Endothelial cell of umbilical vein (primary cell): ENCODE data around the gene TUBGCP2. TPM values are rescaled to one million over a fixed set of nuclear protein-coding genes. Genes with fewer than 3 reads are reported as not detected.

Experiments
- BruUV-seq: library from RNA; stranded (reverse); fragments of 400-500 nt; replicated peaks from 2 replicates; lab custom pipeline; 2021; lab: Mats Ljungman, UMichigan
- CTCF ChIA-PET: fragments of 300-600, 350-600 bp; sonication (Branson Sonifier 250); formaldehyde crosslinking; loops from one replicate; lab custom pipeline; 2021; ENCODE audit warnings: antibody characterized with exemption, inconsistent platforms; lab: Charles Lee
- POLR2A ChIA-PET: fragments of 300-600, 350-600 bp; sonication (Branson Sonifier 250); formaldehyde crosslinking; loops from one replicate; lab custom pipeline; 2021; ENCODE audit warnings: antibody characterized with exemption, inconsistent platforms; lab: Charles Lee
- DNase-seq: peaks from one replicate; pipeline ENCODE4 v3.0.0-alpha.2; 2011; ENCODE audit warnings: low read depth, low spot score
- FAIRE-seq: peaks from 2 replicates; lab custom pipeline; 2011; peaks lifted over from hg19 to GRCh38; lab: Jason Lieb, UNC
- H2AFZ ChIP-seq: 2 replicates; pipeline ENCODE4 v1.6.0; 2012; ENCODE audit warnings: low read depth, low read length, control low read depth, inconsistent platforms
- H3K27ac ChIP-seq: 2 replicates; pipeline ENCODE4 v1.5.1; 2011; ENCODE audit warnings: low read depth, mild to moderate bottlenecking, control low read depth, low read length, moderate library complexity; ENCODE audit not compliant: insufficient read depth
- H3K27me3 ChIP-seq, 2 experiments: 2 replicates each; pipeline versions ENCODE4 v1.6.0 to v1.6.1; 2011; ENCODE audit warnings: low read length in 2 of 2, mixed read lengths in 1 of 2; ENCODE audit not compliant: control insufficient read depth in 2 of 2, insufficient read depth in 2 of 2
- H3K36me3 ChIP-seq, 2 experiments: 2 replicates in 1 of 2; 3 replicates in 1 of 2; pipeline ENCODE4 v1.5.1; 2011; ENCODE audit warnings: low read length in 2 of 2, mild to moderate bottlenecking in 1 of 2, moderate library complexity in 1 of 2; ENCODE audit not compliant: control insufficient read depth in 2 of 2, insufficient read depth in 2 of 2; ENCODE audit errors: extremely low read depth in 1 of 2
- H3K4me1 ChIP-seq: 3 replicates; pipeline ENCODE4 v1.5.1; 2011; ENCODE audit warnings: mild to moderate bottlenecking, low read length; ENCODE audit not compliant: control insufficient read depth, insufficient read depth; ENCODE audit errors: extremely low read depth
- H3K4me2 ChIP-seq: 2 replicates; pipeline ENCODE4 v1.6.1; 2011; ENCODE audit warnings: low read length, control low read depth, mixed read lengths; ENCODE audit not compliant: insufficient read depth
- H3K4me3 ChIP-seq, 3 experiments: fragments of 200-600 bp in 1 of 3; sonication (generic), shearing (Covaris generic) in 1 of 3; replicated peaks in 1 of 3; 2 replicates each; pipeline ENCODE4 v1.5.1; 2011 to 2016; ENCODE audit warnings: control low read depth in 3 of 3, low read length in 3 of 3, mild to moderate bottlenecking in 2 of 3, inconsistent platforms in 1 of 3, low read depth in 1 of 3, moderate library complexity in 1 of 3; ENCODE audit not compliant: insufficient read depth in 1 of 3
- H3K79me2 ChIP-seq: 2 replicates; pipeline ENCODE4 v1.6.0; 2012; ENCODE audit warnings: low read length, inconsistent platforms; ENCODE audit not compliant: control insufficient read depth, insufficient read depth
- H3K9ac ChIP-seq: replicated peaks from 2 replicates; pipeline ENCODE3; 2011; ENCODE audit warnings: low read length, control low read depth; ENCODE audit not compliant: insufficient read depth; ENCODE audit errors: extremely low read depth
- H3K9me1 ChIP-seq: replicated peaks from 3 replicates; pipeline ENCODE4 v1.6.0; 2011; ENCODE audit warnings: mild to moderate bottlenecking, low read length; ENCODE audit not compliant: control insufficient read depth, insufficient read depth; ENCODE audit errors: extremely low read depth
- H3K9me3 ChIP-seq: replicated peaks from 2 replicates; pipeline ENCODE4 v1.5.1; 2012; ENCODE audit warnings: low read length, inconsistent platforms; ENCODE audit not compliant: control insufficient read depth, insufficient read depth
- H4K20me1 ChIP-seq: replicated peaks from 2 replicates; pipeline ENCODE3; 2011; ENCODE audit warnings: mild to moderate bottlenecking, low read length; ENCODE audit not compliant: control insufficient read depth, insufficient read depth; ENCODE audit errors: extremely low read depth
- EZH2 ChIP-seq: IDR thresholded peaks from 2 replicates; pipeline ENCODE4 v1.6.1; 2012; ENCODE audit warnings: borderline replicate concordance, low read depth, mild to moderate bottlenecking, moderate library complexity, low read length, inconsistent platforms; ENCODE audit not compliant: severe bottlenecking
- GATA2 ChIP-seq: IDR thresholded peaks from 2 replicates; pipeline ENCODE4 v1.7.0; 2011; ENCODE audit warnings: low read depth, mild to moderate bottlenecking, moderate library complexity, mixed read lengths, low read length; ENCODE audit not compliant: insufficient read length, insufficient read depth
- MYC ChIP-seq: IDR thresholded peaks from one replicate; pipeline ENCODE4 v1.6.1; 2011; ENCODE audit warnings: mild to moderate bottlenecking, low read depth, low read length
- POLR2A ChIP-seq: IDR thresholded peaks from 2 replicates; pipeline ENCODE4 v1.6.1; 2012; ENCODE audit warnings: low read depth, mild to moderate bottlenecking, control low read depth, low read length
- dilution Hi-C: fragments of 300-500 bp; cut with MboI; formaldehyde crosslinking; loops from one replicate; pipeline ENCODE4 v1.15.0; 2019; ENCODE audit warnings: low sequenced_read_pairs; ENCODE audit not compliant: extremely low pct_ligation_motif_present
- intact Hi-C: fragments of 100-400 bp; cut with micrococcal nuclease; formaldehyde crosslinking; loops from one replicate; pipeline ENCODE4 v1.10.0; 2022
- microRNA counts: library from miRNA; unstranded; fragments of <30 nt; microRNA quantifications from one replicate; lab custom pipeline; 2016
- microRNA-seq: library from miRNA; unstranded; fragments of <30 nt; microRNA quantifications from one replicate; pipeline ENCODE4 v1.2.0, GENCODE V29; 2021; ENCODE audit warnings: borderline number of aligned reads, borderline replicate concordance
- polyA plus RNA-seq, 4 experiments: library from polyadenylated mRNA; depleted of rRNA in 3 of 4; stranded (reverse) in 3 of 4; unstranded in 1 of 4; fragments of >200 nt; gene quantifications; 2 replicates each; pipeline versions ENCODE4 v1.2.1 to v1.2.3, GENCODE V29; 2011 to 2012; ENCODE audit warnings: missing spikeins in 1 of 4
- small RNA-seq: library from RNA; depleted of rRNA; stranded (forward); fragments of <200 nt; gene quantifications from one replicate; pipeline ENCODE3, GENCODE V24; 2012; ENCODE audit warnings: low replicate concordance, low read depth; ENCODE audit not compliant: insufficient read depth, insufficient read length
- total RNA-seq: library from RNA; stranded (reverse); gene quantifications from 2 replicates; pipeline ENCODE4 v1.2.3, GENCODE V29; 2021

Gene TUBGCP2
- total and polyA plus RNA-seq, 2 donors (not counting 3 experiments of a cell fraction or from before 2014, with no cell fraction given), result 37.1 to 53.1 TPM

DNA sequence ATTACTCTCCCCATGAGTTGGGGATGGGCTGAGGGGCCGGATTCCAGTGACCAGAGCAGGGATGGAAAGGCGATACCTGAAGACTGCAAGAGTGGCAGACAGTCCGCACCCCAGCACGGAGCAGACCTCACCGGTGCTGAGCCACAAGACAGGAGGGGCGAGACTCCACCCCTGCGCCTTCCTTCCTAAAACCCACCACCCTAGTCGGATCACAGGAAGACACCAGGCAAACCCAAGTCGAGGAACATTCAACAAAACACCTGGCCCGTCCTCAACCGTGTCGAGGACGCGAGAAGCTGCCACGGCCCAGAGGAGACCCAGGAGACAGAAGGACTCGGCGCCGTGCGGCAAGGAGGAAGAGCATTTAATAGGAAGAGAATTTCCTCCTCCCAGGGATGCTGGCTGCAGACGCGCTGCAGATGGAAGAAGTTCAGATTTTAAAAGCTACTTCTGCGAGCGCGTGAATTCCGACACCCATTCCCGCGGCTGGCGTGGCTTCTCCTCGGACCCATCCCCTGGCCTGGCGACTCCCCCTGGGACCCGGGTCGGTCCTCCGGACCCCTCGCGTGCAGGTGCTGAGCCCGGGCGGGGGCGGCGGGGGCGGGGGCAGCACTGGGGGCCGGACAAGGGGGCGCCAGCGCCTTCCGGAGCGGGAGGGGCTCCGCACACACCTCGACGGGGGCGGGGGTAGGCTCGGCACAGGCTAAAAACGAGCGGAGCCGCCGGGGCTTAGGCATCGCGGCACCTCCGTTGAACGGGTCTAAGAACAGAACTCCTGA is 79.2 kb downstream of the TUBGCP2 start:
- ChIA-PET CTCF (no interaction called here), POLR2A (no interaction called here)
- intact Hi-C loops, result no loop called here

More for the DNA sequence above, 79.2 kb downstream of the TUBGCP2 start:
- Histone ChIP-seq H3K9me1 (no peaks in the 10 kb centered on the region), H3K4me1 (no peaks in the 10 kb centered on the region), H3K79me2 (no peaks in the 10 kb centered on the region), H3K27ac (no peak overlapping the region), H4K20me1 (no peaks in the 10 kb centered on the region), H2AFZ (no peak overlapping the region), H3K36me3 (no peaks in the 10 kb centered on the region), H3K4me3 (no peak overlapping the region), H3K9ac (no peak overlapping the region), H3K27me3 (peaks cover 23 to 32% of the 10 kb centered on the region in 2 experiments), H3K9me3 (no peaks in the 10 kb centered on the region), H3K4me2 (no peak overlapping the region)
- DNase-seq (no peak), FAIRE-seq (no peak)
- BruUV-seq, result no TSS peak
- dilution Hi-C loops, result no loop called here
- TF ChIP-seq MYC (no peak), EZH2 (peak; percentile 55), POLR2A (no peak), GATA2 (no peak)

MicroRNAs encoded within 50 kb of the gene (microRNA counts, 767-probe panel; counts per million panel counts)
- 723 counts per million, percentile 96 among the panel's probes with 10 or more counts for microRNA hsa-miR-202-3p (lab: Ali Mortazavi, UCI)

Small RNAs within 50 kb of the gene (microRNA-seq; reads per million reads assigned to microRNA genes)
- not detected for gene MIR202

Small RNAs within 50 kb of the gene (small RNA-seq; reads per million reads assigned to genes)
- not detected for gene BANF1P2

Other genes with a start within 250 kb of the TUBGCP2 start
- gene ADGRA1, start 220.9 kb downstream of the TUBGCP2 start, total RNA-seq, result not detected in 2 replicates
- not detected in 2 replicates for gene ADGRA1, start 220.9 kb downstream of the TUBGCP2 start, polyA plus RNA-seq
- gene KNDC1, start 148.7 kb downstream of the TUBGCP2 start, total RNA-seq, result not detected in 2 replicates
- not detected in 2 replicates for gene KNDC1, start 148.7 kb downstream of the TUBGCP2 start, polyA plus RNA-seq
- gene UTF1, start 78.7 kb downstream of the TUBGCP2 start, total RNA-seq, result not detected in 2 replicates
- gene UTF1, start 78.7 kb downstream of the TUBGCP2 start, polyA plus RNA-seq, result not detected in 2 replicates
- not detected in 2 replicates for gene VENTX, start 71.0 kb downstream of the TUBGCP2 start, total RNA-seq
- gene VENTX, start 71.0 kb downstream of the TUBGCP2 start, polyA plus RNA-seq, result not detected in 2 replicates
- gene ADAM8, start 32.0 kb downstream of the TUBGCP2 start, total RNA-seq, result 0.55 and 1.5 TPM in 2 replicates
- gene ADAM8, start 32.0 kb downstream of the TUBGCP2 start, polyA plus RNA-seq, result 0.49 and 0.51 TPM in 2 replicates
- gene ZNF511, start within 50 bp of the TUBGCP2 start, total RNA-seq, result 37.9 and 40.4 TPM in 2 replicates
- gene ZNF511, start within 50 bp of the TUBGCP2 start, polyA plus RNA-seq, result 25.6 and 36.3 TPM in 2 replicates
- gene CALY, start 28.0 kb upstream of the TUBGCP2 start, total RNA-seq, result not detected in 2 replicates
- gene CALY, start 28.0 kb upstream of the TUBGCP2 start, polyA plus RNA-seq, result not detected in 2 replicates
- not detected in 2 replicates for gene PRAP1, start 38.5 kb upstream of the TUBGCP2 start, total RNA-seq
- not detected in 2 replicates for gene PRAP1, start 38.5 kb upstream of the TUBGCP2 start, polyA plus RNA-seq
- 16.2 and 17.4 TPM in 2 replicates for gene FUOM, start 49.1 kb upstream of the TUBGCP2 start, total RNA-seq
- gene FUOM, start 49.1 kb upstream of the TUBGCP2 start, polyA plus RNA-seq, result 33.9 and 39.0 TPM in 2 replicates
- 91.9 and 108 TPM in 2 replicates for gene ECHS1, start 64.5 kb upstream of the TUBGCP2 start, total RNA-seq
- gene ECHS1, start 64.5 kb upstream of the TUBGCP2 start, polyA plus RNA-seq, result 41.8 and 46.2 TPM in 2 replicates
- gene PAOX, start 70.4 kb upstream of the TUBGCP2 start, total RNA-seq, result 2.6 and 5.6 TPM in 2 replicates
- 3.8 and 4.7 TPM in 2 replicates for gene PAOX, start 70.4 kb upstream of the TUBGCP2 start, polyA plus RNA-seq
- gene MTG1, start 85.3 kb upstream of the TUBGCP2 start, total RNA-seq, result 60.2 and 66.5 TPM in 2 replicates
- gene MTG1, start 85.3 kb upstream of the TUBGCP2 start, polyA plus RNA-seq, result 83.4 and 91.6 TPM in 2 replicates
- gene SPRN, start 115.8 kb upstream of the TUBGCP2 start, total RNA-seq, result 0.13 TPM in 1 of 2 replicates, not detected in the other
- gene SPRN, start 115.8 kb upstream of the TUBGCP2 start, polyA plus RNA-seq, result 0.03 TPM in 1 of 2 replicates, not detected in the other
- gene SCART1, start 145.1 kb upstream of the TUBGCP2 start, total RNA-seq, result 1.0 and 1.1 TPM in 2 replicates
- 0.84 and 0.90 TPM in 2 replicates for gene SCART1, start 145.1 kb upstream of the TUBGCP2 start, polyA plus RNA-seq
- not detected in 2 replicates for gene CYP2E1, start 218.5 kb upstream of the TUBGCP2 start, total RNA-seq
- 0.08 and 0.21 TPM in 2 replicates for gene CYP2E1, start 218.5 kb upstream of the TUBGCP2 start, polyA plus RNA-seq